Choroid plexus epithelial cell (primary cell): Measurements from ENCODE around the gene SPRR3.

ENCODE experiments used
- DNase-seq: peaks from one replicate; pipeline ENCODE4 v3.0.0-alpha.2; 2010; ENCODE audit warnings: low read depth
- H3K4me3 ChIP-seq: 2 replicates; pipeline ENCODE4 v1.5.1; 2011; ENCODE audit warnings: low read depth, mild to moderate bottlenecking, control low read depth, low read length, moderate library complexity
- CTCF ChIP-seq: conservative IDR thresholded peaks from 2 replicates; pipeline ENCODE4 v1.5.1; 2011; ENCODE audit warnings: low read depth, mild to moderate bottlenecking, control low read depth, inconsistent platforms, low read length, moderate library complexity

The SPRR3 gene

GRCh38 chr1:152970495-152970894 lies 31.1 kb upstream of the SPRR3 start, which contains the start of gene SPRR4:
TSS of gene SPRR4 (plus strand) at chr1:152970648. CDS start at chr1:152971891, 1,243 bp downstream.
- H3K4me3 ChIP-seq, result no peak within 1 kb of the TSS
- DNase-seq, result no peak
- TF ChIP-seq CTCF, result no peak

- no peak overlapping the region for H3K4me3 ChIP-seq
- TF ChIP-seq CTCF, result no peak
- no peak for DNase-seq
Measured at GRCh38 chr1:152972196-152972886, 29.2 kb upstream of the SPRR3 start.

GRCh38 chr1:152976688-152977087 lies 24.9 kb upstream of the SPRR3 start:
- no peak overlapping the region for H3K4me3 ChIP-seq
- no peak for DNase-seq
- TF ChIP-seq CTCF, result no peak

- TF ChIP-seq CTCF, result no peak
- H3K4me3 ChIP-seq, result no peak overlapping the region
- no peak for DNase-seq
Measured at GRCh38 chr1:152977614-152978013, 23.9 kb upstream of the SPRR3 start.

- no peak overlapping the region for H3K4me3 ChIP-seq
- TF ChIP-seq CTCF, result no peak
- DNase-seq, result no peak
Measured at GRCh38 chr1:152980676-152981075, 20.9 kb upstream of the SPRR3 start.

GRCh38 chr1:152981146-152981871 lies 20.2 kb upstream of the SPRR3 start:
- no peak overlapping the region for H3K4me3 ChIP-seq
- no peak for DNase-seq
- TF ChIP-seq CTCF, result no peak
